Gastrocnemius medialis (tissue), 4 donors: ENCODE measurements around the gene MBD5.

ENCODE experiments used
- CTCF ChIP-seq, 5 experiments: fragments of 450-650 bp in 3 of 5; fragments of 200-600 bp in 2 of 5; sonication (generic) in 2 of 5; IDR thresholded peaks in 4 of 5; conservative IDR thresholded peaks in 1 of 5; 1 replicate in 4 of 5; 2 replicates in 1 of 5; pipeline ENCODE4 v1.5.1; 2016 to 2019; ENCODE audit warnings: antibody characterized with exemption in 5 of 5, mild to moderate bottlenecking in 3 of 5, moderate library complexity in 3 of 5
- POLR2A ChIP-seq, 2 donors: fragments of 450-650 bp; IDR thresholded peaks; one replicate each; pipeline ENCODE4 v1.6.1; 2017; ENCODE audit warnings: antibody characterized with exemption in 2 of 2, mild to moderate bottlenecking in 2 of 2, moderate library complexity in 2 of 2

DNA sequence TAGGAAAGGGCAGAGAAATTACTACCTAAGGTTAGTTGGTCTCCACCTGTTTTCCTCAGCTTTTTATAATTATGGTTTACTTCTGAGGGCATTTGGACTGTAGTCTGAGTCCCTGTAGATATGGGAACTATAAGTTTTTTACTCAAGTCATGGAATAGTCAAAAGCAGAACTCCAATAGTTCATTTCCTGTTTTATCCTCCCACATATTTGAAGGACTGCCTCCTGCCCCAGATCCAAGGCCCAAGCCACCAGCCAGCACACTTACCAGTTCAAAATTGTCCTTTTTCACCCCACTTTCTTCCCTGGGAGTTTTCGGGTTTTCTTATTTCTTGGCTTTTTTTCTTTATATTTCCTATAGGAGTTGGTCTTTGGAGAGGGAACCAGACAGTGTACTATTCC is 164.1 kb downstream of the MBD5 start:
- TF ChIP-seq CTCF (IDR thresholded peaks at IDR 0.05 in 4 of 5, conservative IDR thresholded peaks at IDR 0.05 in 1 of 5) (no peak), POLR2A (IDR thresholded peaks at IDR 0.05) (no peak)
